KBM-7 (cell line): ENCODE results near the gene C5orf24.
"Not testable (repeated sequence)": the region's sequence is repeated elsewhere in the genome, so short reads cannot be mapped to it uniquely, and the experiment has no call there.

Experiments
- DNase-seq: peaks from one replicate; pipeline ENCODE4 v3.0.0-alpha.2; 2015
- in situ Hi-C: fragments of 300-500 bp; cut with MboI; formaldehyde crosslinking; loops from 2 replicates; pipeline ENCODE4 v1.14.3; 2020; ENCODE audit warnings: low sequenced_read_pairs, low pct_unique_long_range_greater_than_20kb, mixed read lengths

C5orf24 gene

GRCh38 chr5:134851307-134851923, 5.6 kb downstream of the C5orf24 start:
- DNase-seq, result peak; percentile 60
- in situ Hi-C loops, result no loop called here

- in situ Hi-C loops, DNase-seq: not testable (repeated sequence)
Measured at GRCh38 chr5:134856465-134856864, 10.7 kb downstream of the C5orf24 start.

DNA sequence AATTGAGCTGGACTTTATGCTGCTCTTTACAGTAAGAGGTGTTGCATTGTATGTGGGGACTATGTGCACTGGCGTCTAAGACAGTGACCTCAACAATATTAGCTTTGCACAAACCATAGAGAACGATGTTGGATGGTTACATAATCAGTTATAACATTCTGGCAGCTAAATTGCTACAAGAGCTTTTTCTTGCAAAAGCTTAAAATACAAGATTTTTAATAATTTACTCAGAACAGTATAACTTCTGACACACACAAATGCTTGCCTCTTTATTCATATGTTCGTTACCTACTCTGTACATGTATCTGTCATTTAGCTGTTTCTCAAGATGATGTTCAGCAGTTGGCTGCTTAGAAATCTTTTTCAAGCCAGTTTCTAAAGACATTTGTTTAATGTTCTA, 11.6 kb downstream of the C5orf24 start:
- DNase-seq, result no peak
- in situ Hi-C loops, result no loop called here

- no peak for DNase-seq
- in situ Hi-C loops, result no loop called here
Measured at GRCh38 chr5:134864707-134865106, 18.9 kb downstream of the C5orf24 start.

DNA sequence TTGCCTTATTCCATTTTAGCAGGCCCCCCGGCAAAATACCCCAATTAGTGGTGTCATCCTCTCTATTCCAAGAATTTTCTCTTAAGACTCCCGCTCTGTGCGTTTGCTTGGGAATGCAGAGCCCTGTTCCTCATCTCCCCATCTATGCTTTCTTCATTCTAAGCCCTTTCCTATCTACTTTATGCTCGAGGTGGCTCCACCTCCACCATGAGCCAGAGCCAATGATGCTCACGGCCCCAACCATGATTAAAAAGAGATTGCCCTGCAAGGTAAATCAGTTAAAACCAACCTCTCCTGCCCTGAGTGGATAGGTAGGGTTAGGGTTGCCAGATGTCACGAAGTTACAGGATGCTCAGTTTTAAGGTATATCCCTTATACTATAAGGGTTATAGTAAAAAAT, 27.7 kb downstream of the C5orf24 start:
- in situ Hi-C loops, result no loop called here

GRCh38 chr5:134873987-134874830, 28.4 kb downstream of the C5orf24 start, which contains the start of gene TXNDC15:
Gene TXNDC15, plus strand, starts transcription at chr5:134874371. Its CDS starts 57 bp downstream, at chr5:134874428.
- in situ Hi-C loops, result no loop called here

More for the DNA sequence above, 27.7 kb downstream of the C5orf24 start:
- DNase-seq, result no peak

GRCh38 chr5:134874831-134875655, 29.3 kb downstream of the C5orf24 start:
- DNase-seq, result peak; percentile 52
- in situ Hi-C loops, result no loop called here

More at GRCh38 chr5:134873987-134874830, 28.4 kb downstream of the C5orf24 start, which contains the start of gene TXNDC15:
- DNase-seq, result peak; percentile 86

GRCh38 chr5:134877159-134877558, 31.4 kb downstream of the C5orf24 start:
- DNase-seq, result no peak
- in situ Hi-C loops, result no loop called here

DNA sequence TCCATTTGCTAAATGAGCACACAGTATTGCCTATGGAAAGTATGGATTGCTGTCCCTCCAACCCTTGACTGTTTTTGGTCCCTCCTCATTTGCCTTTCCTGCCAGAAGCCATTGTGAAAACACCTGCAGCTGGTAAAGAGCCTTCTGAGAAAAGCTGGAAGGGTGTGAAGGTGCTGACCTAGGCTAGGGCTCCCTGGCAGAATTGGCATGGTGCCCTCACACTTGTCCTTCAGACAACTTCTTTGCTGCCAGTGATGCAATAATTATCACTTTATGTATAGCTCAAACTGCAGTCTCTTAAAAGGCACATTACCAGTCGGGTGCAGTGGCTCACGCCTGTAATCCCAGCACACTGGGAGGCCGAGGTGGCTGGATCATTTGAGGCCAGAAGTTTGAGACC, 32.6 kb downstream of the C5orf24 start:
- DNase-seq, result no peak
- in situ Hi-C loops, result no loop called here

GRCh38 chr5:134879456-134879855, 33.7 kb downstream of the C5orf24 start:
- no peak for DNase-seq
- in situ Hi-C loops, result no loop called here

GRCh38 chr5:134880937-134881336, 35.2 kb downstream of the C5orf24 start:
- DNase-seq, in situ Hi-C loops: not testable (repeated sequence)

DNA sequence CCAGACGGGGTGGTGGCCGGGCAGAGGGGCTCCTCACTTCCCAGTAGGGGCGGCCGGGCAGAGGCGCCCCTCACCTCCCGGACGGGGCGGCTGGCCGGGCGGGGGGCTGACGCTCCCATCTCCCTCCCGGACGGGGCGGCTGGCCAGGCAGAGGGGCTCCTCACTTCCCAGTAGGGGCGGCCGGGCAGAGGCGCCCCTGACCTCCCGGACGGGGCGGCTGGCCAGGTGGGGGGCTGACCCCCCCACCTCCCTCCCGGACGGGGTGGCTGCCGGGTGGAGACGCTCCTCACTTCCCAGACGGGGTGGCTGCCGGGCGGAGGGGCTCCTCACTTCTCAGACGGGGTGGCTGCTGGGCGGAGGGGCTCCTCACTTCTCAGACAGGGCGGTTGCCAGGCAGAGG, 35.9 kb downstream of the C5orf24 start:
- in situ Hi-C loops, DNase-seq: not testable (repeated sequence)

- no peak for DNase-seq
- in situ Hi-C loops, result no loop called here
Measured at GRCh38 chr5:134887593-134888159, 41.9 kb downstream of the C5orf24 start.

GRCh38 chr5:134889335-134889734, 43.6 kb downstream of the C5orf24 start:
- in situ Hi-C loops, result no loop called here
- no peak for DNase-seq

- DNase-seq, result no peak
- in situ Hi-C loops, result no loop called here
Measured at GRCh38 chr5:134891473-134891872, 45.7 kb downstream of the C5orf24 start.

GRCh38 chr5:134892282-134892681, 46.5 kb downstream of the C5orf24 start:
- in situ Hi-C loops, result no loop called here
- no peak for DNase-seq

- in situ Hi-C loops, result no loop called here
- no peak for DNase-seq
Measured at GRCh38 chr5:134892926-134893325, 47.2 kb downstream of the C5orf24 start.

DNA sequence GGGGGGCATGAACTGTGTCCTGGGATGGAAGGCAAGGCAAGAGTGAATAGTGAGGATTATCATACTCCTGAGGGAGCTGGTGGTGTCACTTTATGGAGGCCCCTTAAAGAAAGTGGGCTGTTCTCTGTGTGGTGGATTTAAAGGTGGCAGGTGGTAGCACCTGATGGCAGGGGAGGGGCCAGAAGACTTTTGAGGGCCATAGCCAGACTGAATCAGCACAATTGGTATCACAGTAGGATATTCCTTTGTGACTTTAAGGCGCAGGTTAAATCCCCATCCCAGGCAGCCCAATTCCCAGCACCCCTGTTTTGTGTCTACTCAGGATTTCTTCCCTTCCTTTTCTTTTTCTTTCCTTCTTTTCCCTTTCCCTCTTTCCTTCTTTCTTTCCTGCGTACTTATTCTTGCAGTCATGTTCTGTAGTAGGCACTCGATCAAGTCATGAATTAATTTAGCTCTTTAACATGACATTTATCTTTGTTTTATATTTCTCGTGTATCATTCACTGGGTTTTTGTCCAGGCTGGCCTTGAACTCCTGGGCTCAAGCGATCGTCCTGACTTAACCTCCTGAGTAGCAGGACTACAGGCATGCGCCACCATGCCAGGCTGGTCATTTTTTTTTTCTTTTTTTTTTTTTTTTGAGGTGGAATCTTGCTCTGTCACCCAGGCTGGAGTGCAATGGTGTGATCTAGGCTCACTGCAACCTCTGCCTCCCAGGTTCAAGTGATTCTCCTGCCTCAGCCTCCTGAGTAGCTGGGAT, 48.2 kb downstream of the C5orf24 start:
- no peak for DNase-seq
- in situ Hi-C loops, result no loop called here
